Pulmonary artery endothelial cell (primary cell): ENCODE results near the gene AQP12B. TPM values are rescaled to one million over a fixed set of nuclear protein-coding genes. Genes with fewer than 3 reads are reported as not detected.
"Not testable (repeated sequence)": the region's sequence is repeated elsewhere in the genome, so short reads cannot be mapped to it uniquely, and the experiment has no call there.

Experiments
- DNase-seq: peaks from one replicate; pipeline ENCODE4 v3.0.0-alpha.2; 2011; ENCODE audit warnings: low read depth, low spot score
- total RNA-seq: library from RNA; depleted of rRNA; stranded (reverse); fragments of >200 nt; gene quantifications from 2 replicates; pipeline ENCODE4 v1.2.3, GENCODE V29; 2014

Gene AQP12B, protein sequence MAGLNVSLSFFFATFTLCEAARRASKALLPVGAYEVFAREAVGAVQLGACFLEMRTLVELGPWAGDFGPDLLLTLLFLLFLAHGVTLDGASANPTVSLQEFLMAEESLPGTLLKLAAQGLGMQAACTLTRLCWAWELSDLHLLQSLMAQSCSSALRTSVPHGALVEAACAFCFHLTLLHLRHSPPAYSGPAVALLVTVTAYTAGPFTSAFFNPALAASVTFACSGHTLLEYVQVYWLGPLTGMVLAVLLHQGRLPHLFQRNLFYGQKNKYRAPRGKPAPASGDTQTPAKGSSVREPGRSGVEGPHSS
- not detected in 2 replicates for total RNA-seq

GRCh38 chr2:240682431-240683224 lies at the start of gene AQP12B:
TSS of gene AQP12B (minus strand) at chr2:240682885. CDS start at chr2:240682837, 48 bp downstream.
- DNase-seq: not testable (repeated sequence)

GRCh38 chr2:240732184-240732583 lies 49.5 kb upstream of the AQP12B start:
- DNase-seq: no peak

- no peak for DNase-seq
Observed at GRCh38 chr2:240731178-240731545, 48.5 kb upstream of the AQP12B start.

DNA sequence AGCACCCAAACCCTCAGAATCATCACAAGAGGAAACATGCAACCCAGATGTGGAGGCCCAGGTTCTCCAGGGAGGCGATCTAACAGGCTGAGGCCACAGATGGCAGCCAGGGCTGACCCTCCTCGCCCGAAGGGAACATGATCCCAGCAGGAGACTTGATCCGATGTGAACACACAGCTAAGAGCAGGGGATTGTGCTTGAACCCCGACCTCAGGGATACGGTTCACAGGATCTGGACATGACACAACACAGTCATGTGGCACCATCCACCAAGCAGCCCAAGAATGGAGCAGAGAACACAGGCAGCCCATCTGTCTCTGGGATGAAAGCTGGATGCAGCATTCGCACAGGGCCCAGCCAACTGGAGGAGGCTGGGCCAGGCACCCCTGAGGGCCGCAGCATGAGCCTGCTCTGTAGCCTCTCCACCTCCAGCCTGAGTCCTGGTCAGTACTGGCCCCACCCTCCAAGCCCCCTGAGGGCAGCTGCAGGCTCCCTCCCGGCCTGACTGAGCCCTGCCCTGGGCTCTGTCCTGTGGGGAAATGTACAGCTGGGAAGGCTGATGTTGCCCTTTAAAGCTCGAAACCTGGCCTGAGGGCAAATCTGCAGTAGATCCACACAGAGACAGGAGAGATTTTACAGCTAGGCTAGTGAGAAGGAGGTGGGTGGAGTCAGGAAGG lies 48.0 kb upstream of the AQP12B start:
- no peak for DNase-seq

- no peak for DNase-seq
Observed at GRCh38 chr2:240728827-240729226, 46.1 kb upstream of the AQP12B start.

DNA sequence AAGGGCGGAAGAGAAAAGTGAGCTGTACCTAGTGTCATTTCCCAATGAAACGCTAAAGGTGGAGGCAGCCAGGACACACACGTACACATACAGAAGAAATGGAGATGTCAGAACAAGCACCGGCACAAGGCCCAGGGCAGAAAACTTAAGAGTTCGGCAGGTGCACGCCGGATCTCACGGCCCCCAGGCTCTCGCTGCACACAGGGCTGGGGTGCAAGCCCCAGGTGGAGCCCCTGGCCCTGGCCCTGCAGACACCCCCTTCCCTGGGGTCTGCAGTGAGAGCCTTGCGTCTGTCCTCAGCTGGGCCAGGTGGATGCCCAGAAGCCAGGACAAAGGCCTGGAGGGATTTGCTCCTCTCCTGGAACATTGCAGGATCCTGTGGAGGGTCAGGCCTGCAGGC lies 45.7 kb upstream of the AQP12B start:
- no peak for DNase-seq

DNA sequence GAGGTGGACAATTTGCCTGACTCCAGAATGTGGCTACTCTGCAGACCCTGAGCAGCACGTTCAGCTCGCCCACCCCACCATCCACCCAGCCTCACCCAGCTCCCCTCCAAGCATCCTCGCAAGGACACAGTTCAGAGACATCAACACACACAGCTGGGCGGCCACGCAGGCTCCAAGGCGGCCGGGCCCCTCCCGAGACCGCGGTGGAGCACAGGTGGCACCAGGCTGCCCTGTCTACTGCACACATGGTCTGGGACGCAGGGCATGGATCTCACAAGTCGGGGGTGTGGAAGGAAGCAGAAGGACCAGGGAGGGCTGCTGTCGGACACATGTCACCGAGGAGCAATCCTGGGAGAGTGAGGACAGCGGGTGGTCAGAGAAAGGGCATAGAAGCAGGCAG lies 45.2 kb upstream of the AQP12B start:
- no peak for DNase-seq

GRCh38 chr2:240727439-240727838 lies 44.8 kb upstream of the AQP12B start:
- DNase-seq: no peak

DNA sequence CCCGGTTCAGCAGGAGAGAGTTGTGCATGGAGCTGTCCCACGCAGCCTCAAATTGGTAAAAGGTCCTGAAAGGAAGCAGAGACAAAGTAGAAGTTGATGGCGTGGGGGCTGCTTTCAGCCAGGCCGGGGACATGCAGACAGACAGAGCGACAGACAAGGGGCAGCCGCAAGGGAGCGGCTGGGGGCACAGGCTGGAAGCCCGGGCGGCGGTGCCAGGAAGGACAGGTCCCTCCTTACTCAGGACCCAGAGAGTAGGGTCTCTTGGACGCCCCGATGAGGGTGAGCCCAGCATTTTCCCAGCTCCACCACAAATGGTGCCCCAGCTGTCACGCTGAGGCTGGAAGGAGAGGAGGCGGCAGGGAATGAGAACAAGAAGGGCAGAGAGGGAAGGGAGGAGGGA lies 44.2 kb upstream of the AQP12B start:
- DNase-seq: no peak

- DNase-seq: no peak
Observed at GRCh38 chr2:240725671-240726070, 43.0 kb upstream of the AQP12B start.

GRCh38 chr2:240725266-240725665 lies 42.6 kb upstream of the AQP12B start:
- DNase-seq: no peak

DNA sequence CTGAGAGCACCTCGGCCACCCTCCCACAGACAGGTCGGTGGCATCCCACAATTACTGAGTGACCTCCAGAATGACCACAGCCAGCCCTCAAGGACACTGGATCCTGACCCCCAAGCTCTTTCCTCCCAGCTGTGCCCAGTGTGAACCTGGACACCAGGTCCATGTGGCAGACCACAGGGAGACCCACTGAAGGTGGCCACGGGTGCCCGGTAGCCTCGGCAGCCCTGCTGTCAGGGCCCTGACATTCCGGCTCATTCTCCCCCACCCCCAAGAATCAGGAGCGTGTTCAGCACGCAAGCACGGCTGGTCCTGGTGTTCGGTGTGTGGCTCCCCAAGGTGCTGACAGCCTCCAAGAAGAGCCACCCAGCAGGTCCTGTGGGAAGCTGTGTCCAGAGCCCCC lies 41.7 kb upstream of the AQP12B start:
- no peak for DNase-seq

DNA sequence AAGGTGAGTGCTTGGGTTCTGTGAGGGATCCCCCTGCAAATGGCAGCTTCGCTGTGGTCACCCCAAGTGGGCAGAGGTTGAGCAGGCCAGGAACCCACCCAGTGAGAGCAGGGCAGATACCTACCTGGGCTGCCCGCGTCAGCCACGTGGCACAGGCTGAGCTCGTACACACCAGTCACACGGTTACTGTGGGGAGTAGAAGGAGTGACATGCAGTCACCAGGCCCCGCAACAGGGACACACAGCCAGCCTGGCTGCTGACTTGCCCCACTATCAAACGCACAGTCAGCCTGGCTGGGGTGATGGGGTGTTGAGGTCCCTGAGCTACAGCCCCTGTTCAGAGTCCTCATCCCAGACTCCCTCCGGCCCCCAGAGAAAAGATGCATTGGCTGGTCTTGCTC lies 41.2 kb upstream of the AQP12B start:
- DNase-seq: no peak

DNA sequence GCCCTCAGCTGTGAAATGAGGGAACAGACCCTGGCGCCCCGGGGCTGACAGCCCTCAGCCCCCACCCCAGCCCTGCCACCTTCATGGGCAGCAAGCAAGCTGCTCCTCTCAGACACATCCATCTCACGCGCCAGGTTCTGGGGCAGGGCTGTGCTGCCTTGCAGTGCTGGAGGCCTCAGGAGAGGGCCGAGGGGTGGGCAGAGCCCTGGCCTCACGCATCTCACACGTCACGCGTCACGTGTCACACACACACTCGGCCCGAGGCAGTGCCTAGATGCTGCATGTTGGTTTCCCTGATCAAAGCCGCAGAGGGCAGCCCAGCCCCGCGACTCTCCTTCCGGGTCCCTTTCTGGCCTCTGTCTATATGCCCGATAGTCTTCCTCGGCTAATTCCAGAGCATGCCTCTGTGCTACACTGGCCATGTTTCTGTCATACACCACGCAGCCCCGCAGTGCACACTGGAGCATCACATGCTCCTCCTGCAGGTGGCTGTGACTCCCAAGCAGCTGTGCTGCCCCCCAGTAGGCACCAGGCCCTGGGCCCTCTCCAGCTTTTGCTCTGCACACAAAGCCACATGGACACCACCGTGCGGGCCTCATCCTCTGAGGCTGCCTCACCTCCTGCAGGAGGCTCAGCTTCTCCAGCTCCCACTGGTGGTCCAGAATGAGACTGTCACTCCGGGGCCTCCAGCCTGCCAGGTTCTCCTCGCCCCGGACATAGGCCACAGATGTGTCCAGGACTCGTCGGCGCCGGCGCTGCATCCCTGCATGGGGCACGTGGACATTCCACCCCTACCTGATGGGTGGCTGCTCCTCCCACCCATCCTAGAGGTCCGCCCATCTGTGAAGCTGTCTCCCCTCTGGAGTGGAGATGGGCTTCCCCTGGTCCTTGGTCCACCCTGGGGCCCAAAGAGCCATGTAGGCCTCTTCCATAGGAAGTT lies 40.4 kb upstream of the AQP12B start:
- no peak for DNase-seq

- DNase-seq: no peak
Observed at GRCh38 chr2:240722376-240722775, 39.7 kb upstream of the AQP12B start.

GRCh38 chr2:240721596-240722180 lies 39.0 kb upstream of the AQP12B start:
- no peak for DNase-seq

- DNase-seq: no peak
Observed at GRCh38 chr2:240720686-240721595, 38.3 kb upstream of the AQP12B start.

DNA sequence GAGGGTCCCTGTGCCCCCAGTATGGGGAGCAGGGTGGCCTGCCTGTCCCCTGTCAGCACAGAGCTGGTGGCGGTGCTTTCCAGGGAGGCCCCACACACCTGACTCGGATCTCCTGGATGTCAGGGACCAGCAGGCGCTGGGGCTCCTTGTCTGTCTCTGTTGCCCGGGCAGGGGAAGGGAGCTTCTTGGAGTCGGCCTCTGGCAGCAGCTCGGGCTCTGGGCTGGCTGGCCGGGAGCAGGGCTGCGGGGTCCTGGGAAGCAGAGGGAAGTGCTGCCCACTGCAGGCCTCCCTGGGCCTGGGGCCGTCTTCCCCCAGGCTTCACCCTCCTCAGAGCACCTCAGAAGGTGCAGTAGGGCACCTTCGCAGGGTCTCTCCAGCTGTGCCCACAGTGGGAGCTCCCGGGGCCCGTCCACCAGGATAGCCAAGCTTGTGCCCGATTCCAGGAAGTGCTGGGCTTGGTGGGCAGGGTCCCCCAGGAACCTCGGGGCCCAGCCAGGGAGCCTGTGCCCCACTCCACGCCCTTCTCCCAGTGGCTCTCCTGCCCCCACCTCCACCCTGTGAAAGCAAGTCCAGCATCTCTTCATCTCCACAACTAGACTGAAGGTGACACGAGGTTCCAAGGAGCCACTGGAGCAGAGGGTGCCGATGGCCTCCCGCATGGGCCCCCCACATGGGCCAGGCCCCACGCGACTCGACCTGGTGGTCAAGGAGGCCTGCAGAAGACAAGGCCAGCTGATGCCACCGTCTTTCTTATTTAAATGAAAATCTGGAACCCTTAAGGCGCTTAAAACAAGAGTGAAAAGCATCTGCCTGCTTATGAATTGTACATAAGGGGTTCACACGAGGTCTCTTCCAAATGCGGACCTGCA lies 37.2 kb upstream of the AQP12B start:
- no peak for DNase-seq
